HG03558 (cell line): ENCODE results near the gene ADAP2.
"Not testable (repeated sequence)": the region's sequence is repeated elsewhere in the genome, so short reads cannot be mapped to it uniquely, and the experiment has no call there.

Source experiments
- ATAC-seq: cut with Tn5 transposase; IDR thresholded peaks from one replicate; pipeline ENCODE4 v1.9.1; 2021; ENCODE audit warnings: moderate number of reproducible peaks; ENCODE audit not compliant: unreplicated experiment; ENCODE audit errors: extremely low read depth

The ADAP2 gene, protein sequence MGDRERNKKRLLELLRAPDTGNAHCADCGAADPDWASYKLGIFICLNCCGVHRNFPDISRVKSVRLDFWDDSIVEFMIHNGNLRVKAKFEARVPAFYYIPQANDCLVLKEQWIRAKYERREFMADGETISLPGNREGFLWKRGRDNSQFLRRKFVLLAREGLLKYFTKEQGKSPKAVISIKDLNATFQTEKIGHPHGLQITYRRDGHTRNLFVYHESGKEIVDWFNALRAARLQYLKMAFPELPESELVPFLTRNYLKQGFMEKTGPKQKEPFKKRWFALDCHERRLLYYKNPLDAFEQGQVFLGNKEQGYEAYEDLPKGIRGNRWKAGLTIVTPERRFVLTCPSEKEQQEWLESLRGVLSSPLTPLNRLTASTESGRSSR

GRCh38 chr17:30921544-30922196 is at the start of gene ADAP2:
ADAP2 (plus strand) TSS chr17:30921945; CDS start chr17:30922015, 70 bp downstream.
- no peak for ATAC-seq

- ATAC-seq = no peak
Observed at GRCh38 chr17:30886187-30886586, 35.6 kb upstream of the ADAP2 start.

DNA sequence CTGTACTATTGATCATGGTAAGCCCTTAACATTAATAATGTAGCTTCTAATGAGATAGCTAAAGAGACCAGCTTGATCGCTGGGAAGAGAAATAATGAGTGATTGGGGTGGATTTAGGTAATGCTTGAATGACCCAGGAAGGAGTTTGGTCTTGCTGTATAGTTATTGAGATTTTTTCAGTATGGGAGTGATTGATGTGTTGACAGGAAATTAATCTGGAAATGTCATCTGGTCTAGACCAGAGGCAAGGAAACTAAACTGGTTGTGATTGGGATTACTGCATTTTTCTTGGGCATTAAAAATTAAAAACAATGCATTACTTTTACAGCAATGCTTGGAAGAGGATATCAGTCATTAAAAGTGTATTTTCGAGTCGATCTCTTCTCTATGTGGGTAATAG is 27.5 kb upstream of the ADAP2 start:
- no peak for ATAC-seq

DNA sequence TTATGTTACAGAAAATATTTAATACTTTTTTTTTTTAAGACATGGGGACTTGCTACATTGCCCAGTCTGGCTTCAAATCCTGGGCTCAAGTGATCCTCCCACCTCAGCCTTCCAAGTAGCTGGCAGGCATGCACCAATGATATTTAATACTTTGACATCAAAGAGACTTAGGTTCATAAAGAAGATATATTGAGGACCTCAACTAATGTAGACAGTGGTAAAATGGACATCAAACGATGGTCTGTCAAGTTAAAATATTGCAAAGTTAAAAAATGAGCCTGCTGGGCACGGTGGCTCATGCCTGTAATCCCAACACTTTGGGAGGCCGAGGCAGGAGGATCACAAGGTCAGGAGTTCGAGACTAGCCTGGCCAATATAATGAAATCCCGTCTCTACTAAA is 24.4 kb upstream of the ADAP2 start:
- ATAC-seq = no peak

DNA sequence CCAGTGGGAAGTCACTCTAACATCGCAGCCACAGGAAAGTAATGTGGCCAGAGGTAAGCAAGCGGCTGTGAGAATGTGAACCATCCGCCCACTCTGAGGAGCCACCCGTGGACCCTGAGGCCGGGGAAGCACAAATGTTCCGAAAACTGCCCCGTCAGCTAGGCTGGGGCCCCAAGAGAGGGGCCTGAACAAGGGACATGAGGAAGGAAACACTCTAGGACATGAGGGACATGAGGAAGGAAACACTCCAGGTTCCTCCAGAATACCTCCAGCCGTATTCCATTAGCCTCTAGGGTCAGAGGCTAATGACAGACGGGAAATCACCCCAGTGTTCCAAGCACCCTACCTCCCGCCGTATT is 16.0 kb upstream of the ADAP2 start:
- no peak for ATAC-seq

GRCh38 chr17:30906101-30906911 is 15.4 kb upstream of the ADAP2 start, which contains the start of gene TEFM:
TEFM (minus strand) TSS chr17:30906238; CDS start chr17:30906198, 40 bp downstream.
- ATAC-seq = peak; percentile 72

- no peak for ATAC-seq
Observed at GRCh38 chr17:30908717-30909420, 12.9 kb upstream of the ADAP2 start.

DNA sequence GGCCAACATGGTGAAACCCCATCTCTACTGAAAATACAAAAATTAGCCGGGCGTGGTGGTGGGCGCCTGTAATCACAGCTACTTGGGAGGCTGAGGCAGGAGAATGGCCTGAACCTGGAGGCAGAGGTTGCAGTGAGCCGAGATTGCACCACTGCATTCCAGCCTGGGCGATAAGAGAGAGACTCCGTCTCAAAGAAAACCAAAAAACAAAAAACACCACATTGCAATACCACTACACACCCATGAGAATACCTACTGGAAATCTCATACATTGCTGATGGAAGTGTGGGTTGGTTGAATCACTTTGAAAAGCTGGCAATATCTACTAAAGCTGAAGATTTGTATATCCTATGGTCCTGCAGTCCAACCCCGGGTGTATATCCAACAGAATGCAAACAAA is 11.6 kb upstream of the ADAP2 start:
- not testable (repeated sequence) for ATAC-seq

DNA sequence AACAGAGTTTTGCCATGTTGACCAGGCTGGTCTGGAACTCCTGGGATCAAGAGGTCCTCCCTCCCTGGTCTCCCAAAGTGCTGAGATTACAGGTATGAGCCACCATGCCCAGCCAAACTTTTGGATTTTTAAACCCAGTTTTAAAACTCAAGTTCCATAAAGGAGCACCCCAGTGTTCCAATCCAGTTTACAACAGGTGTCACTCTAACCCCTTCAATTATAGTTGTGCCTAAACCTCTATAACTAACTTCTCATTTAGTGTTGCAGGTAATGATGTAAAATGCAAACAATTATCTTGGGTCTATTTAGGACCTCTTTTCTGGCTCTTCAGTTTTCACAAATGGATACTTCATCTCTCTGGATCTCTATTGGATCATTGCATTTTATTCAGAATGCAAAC is 7.8 kb upstream of the ADAP2 start:
- no peak for ATAC-seq

DNA sequence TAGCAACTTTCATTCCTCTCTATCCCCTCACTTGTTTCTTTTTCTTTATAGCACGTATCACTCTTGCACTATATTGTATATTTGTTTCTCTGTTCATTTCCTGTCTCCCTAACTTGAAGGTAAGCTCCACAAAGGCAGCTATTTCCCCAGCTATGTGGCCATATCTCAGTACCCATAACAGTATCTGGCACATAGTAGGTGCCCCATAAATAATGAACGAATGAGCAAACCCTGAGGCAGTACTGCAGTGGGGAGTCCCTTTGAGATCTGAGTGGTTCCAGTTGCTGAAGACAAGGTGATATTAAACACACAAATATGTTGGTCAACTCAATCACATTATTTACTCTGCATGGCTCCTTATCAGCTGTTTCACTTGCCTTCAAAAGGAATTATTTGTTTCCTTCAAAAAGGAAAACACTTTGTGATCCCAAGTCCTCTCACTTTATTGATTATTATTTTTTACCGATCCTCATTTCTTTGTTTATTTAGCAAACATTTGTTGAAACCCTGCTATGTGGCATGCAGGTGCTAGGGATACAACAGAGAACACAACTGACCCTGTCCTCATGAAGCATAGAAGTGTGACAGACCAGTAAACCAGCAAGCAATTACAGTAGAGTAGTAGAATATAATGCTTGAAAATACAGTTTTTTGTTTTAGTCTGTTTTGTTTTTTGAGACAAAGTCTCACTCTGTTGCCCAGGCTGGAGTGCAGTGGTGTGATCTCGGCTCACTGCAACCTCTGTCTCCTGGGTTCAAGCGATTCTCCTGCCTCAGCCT is 5.7 kb upstream of the ADAP2 start:
- no peak for ATAC-seq

- no peak for ATAC-seq
Observed at GRCh38 chr17:30917050-30917449, 4.7 kb upstream of the ADAP2 start.

DNA sequence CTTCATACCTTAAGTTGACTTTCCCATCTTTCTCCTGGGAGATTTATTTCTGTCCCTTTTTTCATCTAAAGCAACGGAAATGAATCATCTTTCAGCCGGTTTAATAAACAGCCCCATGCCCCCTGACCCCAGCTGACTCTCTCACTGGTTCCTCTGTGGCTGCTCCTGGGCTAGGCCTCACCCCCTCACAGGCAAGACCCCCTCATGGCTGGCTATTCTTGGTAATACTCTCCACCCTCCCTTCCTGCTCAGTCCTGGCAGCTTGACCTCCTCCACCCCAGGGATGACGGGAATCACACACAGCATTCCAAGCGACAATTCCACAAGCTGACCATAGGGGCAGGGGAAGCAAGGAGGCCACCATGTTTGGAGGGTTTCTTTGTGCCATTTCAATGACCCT is 1.5 kb upstream of the ADAP2 start:
- no peak for ATAC-seq

- ATAC-seq = no peak
Observed at GRCh38 chr17:30920683-30921543, 832 bp upstream of the ADAP2 start.

DNA sequence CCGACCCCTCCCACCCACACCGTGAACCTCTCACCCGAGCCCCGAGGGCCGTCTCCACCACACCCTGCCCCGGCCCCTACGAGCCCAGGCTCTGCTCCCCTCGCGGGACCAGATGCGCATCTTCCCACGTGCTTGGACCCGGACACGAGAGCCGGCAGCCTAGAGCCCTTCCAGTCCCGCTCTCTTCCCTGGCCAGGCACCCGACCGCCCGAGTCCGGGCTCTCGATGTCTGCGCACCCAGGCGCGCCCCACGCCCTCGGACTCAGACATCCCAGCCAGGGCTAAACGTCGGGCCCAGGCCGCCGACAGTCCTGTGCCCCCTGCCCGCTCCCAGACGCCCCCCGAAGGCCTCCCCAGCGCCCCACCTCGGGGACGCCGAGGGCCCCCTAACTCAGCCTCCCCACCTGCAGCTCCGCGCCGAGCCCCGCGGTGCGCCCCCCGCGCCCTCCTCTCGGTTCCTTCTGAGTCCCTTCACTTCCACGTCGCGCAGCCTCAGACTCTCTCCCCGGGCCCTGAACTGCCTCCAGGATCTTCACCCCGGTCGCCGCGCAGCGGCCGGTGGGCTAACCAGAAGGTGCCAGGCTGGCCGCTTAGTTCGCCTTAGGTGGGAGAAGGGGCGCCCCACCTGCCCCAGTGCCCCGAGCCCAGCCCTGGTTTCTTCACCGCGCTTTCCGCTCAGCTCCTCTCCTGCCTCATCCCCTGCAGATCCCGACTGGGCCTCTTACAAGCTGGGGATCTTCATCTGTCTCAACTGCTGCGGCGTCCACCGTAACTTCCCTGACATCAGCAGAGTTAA is 688 bp downstream of the ADAP2 start:
- ATAC-seq = no peak

GRCh38 chr17:30924341-30924740 is 2.6 kb downstream of the ADAP2 start:
- ATAC-seq = no peak

DNA sequence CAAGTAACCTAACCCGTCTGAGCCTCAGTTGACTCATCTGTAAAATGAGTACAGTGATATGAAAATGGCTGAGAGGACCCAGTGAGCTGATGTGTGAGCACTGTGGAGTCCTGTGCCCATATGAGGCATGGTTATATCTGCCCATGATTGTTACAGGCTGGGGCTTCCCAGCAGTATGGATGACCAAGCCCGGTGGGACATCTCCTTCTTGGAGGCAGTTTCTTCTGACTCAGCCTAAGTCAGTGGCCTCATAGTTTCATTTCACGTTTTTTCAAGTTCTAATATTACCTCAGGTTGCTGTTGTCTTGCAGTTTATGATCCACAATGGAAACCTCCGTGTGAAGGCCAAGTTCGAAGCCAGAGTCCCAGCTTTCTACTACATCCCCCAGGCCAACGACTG is 4.8 kb downstream of the ADAP2 start:
- ATAC-seq = no peak

- ATAC-seq = no peak
Observed at GRCh38 chr17:30927756-30928155, 6.0 kb downstream of the ADAP2 start.

DNA sequence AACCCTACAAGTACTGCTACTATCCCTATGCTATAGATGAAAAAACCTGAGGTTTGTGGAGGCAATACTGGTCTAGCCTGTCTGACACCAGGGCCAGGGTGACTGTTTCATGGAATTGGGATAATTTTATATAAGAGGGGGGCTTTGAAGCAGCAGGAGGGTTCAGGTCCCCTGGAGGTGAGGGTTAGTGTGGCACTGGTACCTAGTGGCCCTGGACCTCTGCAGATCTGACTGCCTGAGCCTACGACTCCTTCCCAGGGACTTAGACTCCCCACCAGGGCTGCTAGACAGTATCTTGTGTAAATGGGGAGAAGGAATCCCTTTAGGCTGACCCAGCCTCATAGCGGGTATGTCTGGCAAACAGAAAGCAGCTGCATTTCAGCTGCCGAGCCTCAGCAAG is 6.8 kb downstream of the ADAP2 start:
- ATAC-seq = no peak
